Activated CD8-positive, alpha-beta memory T cell treated with anti-CD3 and anti-CD28 coated beads, Interleukin-2, amount 10 ng/mL, durations not matched to agents 7 days and 5 days (primary cell): ENCODE measurements around the gene KRTAP12-3. TPM values are rescaled to one million over a fixed set of nuclear protein-coding genes. Genes with fewer than 3 reads are reported as not detected.
A peak's percentile ranks its signal among the peaks of the same experiment; 100 is the strongest.
"Not testable (repeated sequence)": the region's sequence is repeated elsewhere in the genome, so short reads cannot be mapped to it uniquely, and the experiment has no call there.

ENCODE experiments used
- ATAC-seq: fragments of 150-1000 bp; cut with Tn5 transposase; one replicate; pipeline ENCODE4 v1.10.0; 2021; ENCODE audit warnings: moderate library complexity
- CTCF ChIA-PET: fragments of 350-600 bp; sonication (Branson Sonifier 250); formaldehyde crosslinking; loops from one replicate; lab custom pipeline; 2021; ENCODE audit warnings: antibody characterized with exemption; lab: Charles Lee
- DNase-seq: peaks from one replicate; pipeline ENCODE4 v3.0.0-alpha.2; 2020
- H3K27ac Mint-ChIP-seq: one replicate; pipeline ENCODE4 v1.8.0; 2021; ENCODE audit warnings: mild to moderate bottlenecking, mixed read lengths
- H3K27me3 Mint-ChIP-seq: one replicate; pipeline ENCODE4 v1.8.0; 2021; ENCODE audit warnings: mixed read lengths
- H3K36me3 Mint-ChIP-seq: one replicate; pipeline ENCODE4 v1.8.0; 2021; ENCODE audit warnings: mild to moderate bottlenecking, mixed read lengths
- H3K4me1 Mint-ChIP-seq: one replicate; pipeline ENCODE4 v1.8.0; 2021; ENCODE audit warnings: mixed read lengths
- H3K4me3 Mint-ChIP-seq: one replicate; pipeline ENCODE4 v1.8.0; 2021; ENCODE audit warnings: mild to moderate bottlenecking, moderate library complexity, mixed read lengths
- H3K9me3 Mint-ChIP-seq: one replicate; pipeline ENCODE4 v1.8.0; 2022; ENCODE audit warnings: low read depth, mixed read lengths
- total RNA-seq, 2 experiments: library from RNA; stranded (reverse); gene quantifications; one replicate each; pipeline ENCODE4 v1.2.3, GENCODE V29; 2021

Gene KRTAP12-3
- total RNA-seq, 2 experiments from 2014 or later = not detected

DNA sequence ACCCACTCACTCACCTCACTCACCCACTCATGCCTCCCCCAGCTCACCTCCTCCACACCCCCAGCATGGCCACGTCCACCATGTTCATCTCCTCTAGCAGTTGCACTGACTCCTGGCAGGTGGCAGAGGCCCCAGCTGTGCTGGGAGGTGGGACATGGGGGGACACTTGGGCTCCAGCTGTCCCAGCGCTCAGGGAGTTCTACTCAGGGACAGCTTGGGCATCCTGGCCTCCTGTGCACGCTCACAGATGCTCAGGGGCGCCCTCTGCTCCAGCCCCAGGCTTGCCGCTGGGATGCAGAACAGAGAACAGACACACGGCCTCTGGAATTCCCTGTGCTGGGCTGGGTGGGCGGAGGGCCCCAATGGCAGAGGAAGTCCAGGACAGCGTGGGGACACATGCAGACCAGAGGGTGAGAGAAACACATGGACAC is 40.6 kb upstream of the KRTAP12-3 start:
- no peak for ATAC-seq
- Mint-ChIP-seq H3K4me3 (no peak overlapping the region), H3K27ac (no peak overlapping the region), H3K27me3 (no peaks in the 10 kb centered on the region), H3K36me3 (peaks cover 28% of the 10 kb centered on the region), H3K9me3 (peaks cover 15% of the 10 kb centered on the region), H3K4me1 (peaks cover 21% of the 10 kb centered on the region)
- CTCF ChIA-PET = no interaction called here
- no peak for DNase-seq

- CTCF ChIA-PET = interaction anchor here (0.6 to 1.2 kb wide), 4 partner anchors 71 to 211 kb away, joined by 3 read pairs; no protein-coding TSS in a partner anchor
- DNase-seq (no peak), ATAC-seq (peak; percentile 3)
- Mint-ChIP-seq H3K9me3 (peaks cover 20% of the 10 kb centered on the region), H3K4me3 (peak overlapping the region; percentile 25), H3K27ac (peak overlapping the region; percentile 82), H3K27me3 (no peaks in the 10 kb centered on the region), H3K36me3 (peaks cover 30% of the 10 kb centered on the region), H3K4me1 (peaks cover 21% of the 10 kb centered on the region)
Observed at GRCh38 chr21:44618504-44618903, 39.2 kb upstream of the KRTAP12-3 start.

DNA sequence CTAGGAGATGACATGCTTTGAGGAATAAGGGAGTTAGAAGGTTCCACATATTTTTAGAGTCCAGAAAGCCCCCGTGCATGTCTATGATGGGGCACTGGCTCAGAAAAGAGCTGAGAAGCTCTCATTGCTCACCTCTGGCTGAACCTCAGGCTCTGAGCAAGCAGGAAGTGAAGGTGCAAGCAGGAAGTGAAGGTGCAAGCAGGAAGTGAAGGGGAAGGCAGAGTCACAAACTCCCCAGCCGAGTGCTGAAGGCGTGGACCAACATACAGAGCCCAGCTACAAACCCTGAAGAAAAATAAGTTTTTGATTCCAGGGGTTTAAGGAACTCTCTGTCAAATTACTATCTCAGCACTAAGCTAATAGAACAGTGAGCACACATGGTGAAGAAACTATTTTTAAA is 38.8 kb upstream of the KRTAP12-3 start:
- H3K4me1 Mint-ChIP-seq = peaks cover 21% of the 10 kb centered on the region
- peak overlapping the region; percentile 82 for H3K27ac Mint-ChIP-seq
- ATAC-seq = peak; percentile 99
- CTCF ChIA-PET = interaction anchor here (1.0 to 1.2 kb wide), 3 partner anchors 71 to 174 kb away, joined by 3 read pairs; no protein-coding TSS in a partner anchor
- H3K27me3 Mint-ChIP-seq = no peaks in the 10 kb centered on the region
- DNase-seq = peak; percentile 82
- peaks cover 24% of the 10 kb centered on the region for H3K9me3 Mint-ChIP-seq
- peak overlapping the region; percentile 34 for H3K4me3 Mint-ChIP-seq
- H3K36me3 Mint-ChIP-seq = peaks cover 33% of the 10 kb centered on the region

- peaks cover 39% of the 10 kb centered on the region for H3K36me3 Mint-ChIP-seq
- H3K4me3 Mint-ChIP-seq = no peak overlapping the region
- ATAC-seq (no peak), DNase-seq (no peak)
- peaks cover 33% of the 10 kb centered on the region for H3K9me3 Mint-ChIP-seq
- H3K4me1 Mint-ChIP-seq = peaks cover 21% of the 10 kb centered on the region
- H3K27ac Mint-ChIP-seq = no peak overlapping the region
- CTCF ChIA-PET = no interaction called here
- peaks cover 6% of the 10 kb centered on the region for H3K27me3 Mint-ChIP-seq
Observed at GRCh38 chr21:44619886-44620285, 37.8 kb upstream of the KRTAP12-3 start.

DNA sequence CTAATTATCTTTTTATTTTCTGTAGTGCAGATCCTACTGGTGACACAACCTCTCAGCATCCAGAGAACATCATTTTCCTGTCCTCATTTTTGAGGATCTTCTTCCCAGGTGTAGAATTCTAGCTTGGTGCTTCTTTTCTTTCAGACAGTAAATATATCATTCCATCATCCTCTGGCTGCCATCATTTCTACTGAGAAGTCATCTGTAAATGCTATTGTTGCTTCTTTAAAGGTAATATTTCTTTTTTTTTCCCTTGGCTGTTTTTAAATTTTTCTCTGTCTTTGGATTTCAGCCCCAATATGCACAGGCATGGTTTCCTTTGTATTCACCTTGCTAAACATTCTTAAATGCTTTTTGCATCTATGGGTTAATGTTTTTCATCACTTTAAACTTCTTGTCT is 34.2 kb upstream of the KRTAP12-3 start:
- DNase-seq = no peak
- Mint-ChIP-seq H3K4me3 (no peak overlapping the region), H3K36me3 (peaks cover 35% of the 10 kb centered on the region), H3K27me3 (peaks cover 8% of the 10 kb centered on the region), H3K27ac (no peak overlapping the region), H3K9me3 (peaks cover 35% of the 10 kb centered on the region), H3K4me1 (peaks cover 17% of the 10 kb centered on the region)
- CTCF ChIA-PET = no interaction called here
- no peak for ATAC-seq

DNA sequence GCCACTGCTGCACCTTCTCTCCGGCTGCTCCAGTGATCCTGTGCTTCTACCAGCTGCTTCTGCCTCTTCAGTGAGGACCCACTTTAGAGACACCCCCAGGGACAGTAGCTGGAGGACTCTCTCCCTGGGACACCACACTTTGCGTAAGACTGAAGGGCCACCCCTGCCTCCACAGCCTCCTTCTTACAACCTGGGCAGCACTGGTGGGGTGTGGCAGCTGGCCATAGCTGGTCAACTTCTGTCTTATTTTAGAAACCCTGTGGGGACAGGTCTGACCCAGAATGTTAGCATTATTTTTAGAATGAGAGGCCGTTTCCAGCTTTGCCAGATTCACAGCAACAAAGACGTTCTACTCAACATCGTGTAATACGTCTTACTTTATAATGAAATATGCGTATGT is 32.0 kb upstream of the KRTAP12-3 start:
- no peak for DNase-seq
- no peak overlapping the region for H3K4me3 Mint-ChIP-seq
- ATAC-seq = no peak
- peaks cover 13% of the 10 kb centered on the region for H3K4me1 Mint-ChIP-seq
- peaks cover 23% of the 10 kb centered on the region for H3K36me3 Mint-ChIP-seq
- peaks cover 8% of the 10 kb centered on the region for H3K27me3 Mint-ChIP-seq
- H3K9me3 Mint-ChIP-seq = peaks cover 33% of the 10 kb centered on the region
- H3K27ac Mint-ChIP-seq = no peak overlapping the region
- CTCF ChIA-PET = no interaction called here

- Mint-ChIP-seq H3K27me3 (peaks cover 8% of the 10 kb centered on the region), H3K4me1 (peaks cover 15% of the 10 kb centered on the region), H3K4me3 (no peak overlapping the region), H3K27ac (no peak overlapping the region), H3K9me3 (peaks cover 35% of the 10 kb centered on the region), H3K36me3 (peaks cover 24% of the 10 kb centered on the region)
- CTCF ChIA-PET = no interaction called here
- DNase-seq (no peak), ATAC-seq (no peak)
Observed at GRCh38 chr21:44626262-44626661, 31.5 kb upstream of the KRTAP12-3 start.

DNA sequence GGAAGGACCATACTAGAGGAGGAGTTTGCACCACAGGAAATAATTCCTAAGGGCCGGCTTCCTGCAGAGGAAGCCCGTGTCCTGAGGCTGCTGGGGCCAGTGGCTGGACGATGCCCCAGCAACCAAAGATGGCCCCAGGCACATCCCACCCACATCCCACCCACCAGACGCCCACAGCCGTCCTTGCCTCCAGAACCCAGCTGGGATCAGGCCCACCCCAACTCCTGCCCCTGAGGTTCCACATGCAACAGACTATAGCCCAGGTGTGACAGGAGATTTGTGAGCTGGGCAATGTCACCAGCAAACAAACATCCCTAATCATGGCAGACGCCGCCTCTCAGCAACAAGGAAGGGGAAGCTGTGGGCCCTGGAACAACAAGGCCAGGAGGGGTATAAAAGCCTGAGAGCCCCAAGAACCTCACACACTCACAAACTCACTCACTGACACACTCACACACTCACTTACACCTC is 31.0 kb upstream of the KRTAP12-3 start, which contains the start of gene KRTAP10-9:
Gene KRTAP10-9, plus strand, starts transcription at position 421 of the 471 bp plus-strand sequence. CDS start 79 bp downstream, outside the sequence.
- H3K27me3 Mint-ChIP-seq = peaks cover 8% of the 10 kb centered on the region
- H3K9me3 Mint-ChIP-seq = peaks cover 38% of the 10 kb centered on the region
- H3K4me1 Mint-ChIP-seq = peaks cover 15% of the 10 kb centered on the region
- H3K27ac Mint-ChIP-seq = no peak within 1 kb of the TSS
- no peak for ATAC-seq
- H3K4me3 Mint-ChIP-seq = no peak within 1 kb of the TSS
- CTCF ChIA-PET = no interaction called here
- no peak for DNase-seq
- H3K36me3 Mint-ChIP-seq = peaks cover 26% of the 10 kb centered on the region

DNA sequence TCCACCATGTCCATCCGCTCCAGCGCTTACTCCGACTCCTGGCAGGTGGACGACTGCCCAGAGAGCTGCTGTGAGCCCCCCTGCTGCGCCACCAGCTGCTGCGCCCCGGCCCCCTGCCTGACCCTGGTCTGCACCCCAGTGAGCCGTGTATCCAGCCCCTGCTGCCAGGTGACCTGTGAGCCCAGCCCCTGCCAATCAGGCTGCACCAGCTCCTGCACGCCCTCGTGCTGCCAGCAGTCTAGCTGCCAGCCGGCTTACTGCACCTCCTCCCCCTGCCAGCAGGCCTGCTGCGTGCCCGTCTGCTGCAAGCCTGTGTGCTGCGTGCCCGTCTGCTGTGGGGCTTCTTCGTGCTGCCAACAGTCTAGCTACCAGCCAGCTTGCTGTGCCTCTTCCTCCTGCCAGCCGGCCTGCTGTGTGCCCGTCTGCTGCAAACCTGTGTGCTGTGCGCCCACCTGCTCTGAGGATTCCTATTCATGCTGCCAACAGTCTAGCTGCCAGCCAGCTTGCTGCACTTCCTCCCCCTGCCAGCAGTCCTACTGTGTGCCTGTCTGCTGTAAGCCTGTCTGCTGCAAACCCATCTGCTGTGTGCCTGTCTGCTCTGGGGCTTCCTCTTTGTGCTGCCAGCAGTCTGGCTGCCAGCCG is 30.4 kb upstream of the KRTAP12-3 start:
- ATAC-seq, H3K27me3 Mint-ChIP-seq, CTCF ChIA-PET, H3K4me3 Mint-ChIP-seq, DNase-seq, H3K27ac Mint-ChIP-seq: not testable (repeated sequence)
- Mint-ChIP-seq H3K36me3 (peaks cover 31% of the 10 kb centered on the region), H3K4me1 (peaks cover 15% of the 10 kb centered on the region), H3K9me3 (peaks cover 43% of the 10 kb centered on the region)

DNA sequence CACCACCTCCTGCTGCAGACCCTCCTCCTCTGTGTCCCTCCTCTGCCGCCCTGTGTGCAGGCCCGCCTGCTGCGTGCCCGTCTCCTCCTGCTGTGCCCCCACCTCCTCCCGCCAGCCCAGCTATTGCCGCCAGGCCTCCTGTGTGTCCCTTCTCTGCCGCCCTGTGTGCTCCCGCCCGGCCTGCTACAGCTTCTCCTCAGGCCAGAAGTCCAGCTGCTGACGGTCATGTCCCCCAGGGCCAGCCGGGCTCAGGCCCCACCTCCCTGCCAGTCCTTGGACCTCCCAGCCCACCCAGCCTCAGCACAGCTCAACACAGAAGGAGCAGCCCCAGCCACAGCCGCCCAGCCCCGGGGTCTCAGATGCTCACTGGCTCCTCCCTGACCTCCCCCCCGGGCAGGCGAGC is 29.9 kb upstream of the KRTAP12-3 start:
- H3K27ac Mint-ChIP-seq, DNase-seq, H3K27me3 Mint-ChIP-seq, CTCF ChIA-PET, ATAC-seq, H3K4me3 Mint-ChIP-seq: not testable (repeated sequence)
- Mint-ChIP-seq H3K9me3 (peaks cover 40% of the 10 kb centered on the region), H3K4me1 (peaks cover 15% of the 10 kb centered on the region), H3K36me3 (peaks cover 31% of the 10 kb centered on the region)

DNA sequence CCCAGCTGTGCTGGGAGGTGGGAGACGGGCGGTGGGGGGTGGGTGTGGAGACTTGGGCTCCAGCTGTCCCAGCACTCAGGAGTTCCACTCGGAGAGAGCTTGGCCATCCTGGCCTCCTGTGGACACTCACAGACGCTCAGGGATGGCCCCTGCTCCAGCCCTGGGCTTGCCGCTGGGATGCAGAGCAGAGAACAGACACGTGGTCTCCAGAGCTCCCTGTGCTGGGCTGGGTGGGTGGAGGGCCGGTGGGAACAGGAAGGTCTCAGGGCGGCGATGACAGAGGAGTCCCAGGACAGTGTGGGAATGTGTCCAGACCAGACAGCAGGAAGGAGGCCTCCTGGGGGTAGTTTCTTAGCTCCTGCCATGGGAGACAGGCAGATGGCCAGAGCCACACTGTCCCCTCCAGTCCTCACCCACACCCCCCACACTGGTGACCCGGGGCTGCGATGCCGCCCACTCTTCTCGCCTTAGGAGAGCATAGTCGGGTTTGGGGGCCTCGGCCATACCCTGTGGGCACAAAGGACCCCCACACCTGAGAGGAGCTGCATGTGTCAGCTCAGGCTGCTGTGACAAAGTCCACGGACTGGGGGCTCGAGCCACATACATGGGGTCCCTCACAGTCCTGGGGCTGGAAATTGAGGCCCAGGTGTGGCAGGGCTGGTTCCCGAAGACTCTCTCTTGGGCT is 28.9 kb upstream of the KRTAP12-3 start:
- Mint-ChIP-seq H3K9me3 (peaks cover 37% of the 10 kb centered on the region), H3K4me3 (no peak overlapping the region), H3K27me3 (peaks cover 12% of the 10 kb centered on the region), H3K27ac (no peak overlapping the region), H3K36me3 (peaks cover 26% of the 10 kb centered on the region), H3K4me1 (peaks cover 15% of the 10 kb centered on the region)
- no peak for ATAC-seq
- CTCF ChIA-PET = no interaction called here
- DNase-seq = no peak

DNA sequence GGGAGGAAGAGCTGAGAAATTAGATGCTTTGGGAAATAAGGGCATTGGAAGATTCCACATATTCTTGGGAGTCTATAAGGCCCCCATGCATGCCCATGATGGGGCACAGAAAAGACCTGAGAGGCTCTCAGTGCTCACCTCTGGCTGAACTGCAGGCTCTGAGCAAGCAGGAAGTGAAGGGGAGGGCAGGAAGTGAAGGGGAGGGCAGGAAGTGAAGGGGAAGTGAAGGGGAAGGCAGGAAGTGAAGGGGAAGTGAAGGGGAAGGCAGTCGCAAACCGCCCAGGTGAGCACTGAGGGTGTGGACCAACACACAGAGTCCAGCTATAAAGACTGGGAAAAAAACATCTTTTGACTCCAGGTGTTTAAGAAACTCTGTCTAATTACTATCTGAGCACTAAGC is 27.3 kb upstream of the KRTAP12-3 start:
- DNase-seq = no peak
- peaks cover 9% of the 10 kb centered on the region for H3K27me3 Mint-ChIP-seq
- CTCF ChIA-PET = no interaction called here
- ATAC-seq = no peak
- peaks cover 18% of the 10 kb centered on the region for H3K36me3 Mint-ChIP-seq
- no peak overlapping the region for H3K4me3 Mint-ChIP-seq
- no peak overlapping the region for H3K27ac Mint-ChIP-seq
- peaks cover 28% of the 10 kb centered on the region for H3K9me3 Mint-ChIP-seq
- H3K4me1 Mint-ChIP-seq = peaks cover 15% of the 10 kb centered on the region

DNA sequence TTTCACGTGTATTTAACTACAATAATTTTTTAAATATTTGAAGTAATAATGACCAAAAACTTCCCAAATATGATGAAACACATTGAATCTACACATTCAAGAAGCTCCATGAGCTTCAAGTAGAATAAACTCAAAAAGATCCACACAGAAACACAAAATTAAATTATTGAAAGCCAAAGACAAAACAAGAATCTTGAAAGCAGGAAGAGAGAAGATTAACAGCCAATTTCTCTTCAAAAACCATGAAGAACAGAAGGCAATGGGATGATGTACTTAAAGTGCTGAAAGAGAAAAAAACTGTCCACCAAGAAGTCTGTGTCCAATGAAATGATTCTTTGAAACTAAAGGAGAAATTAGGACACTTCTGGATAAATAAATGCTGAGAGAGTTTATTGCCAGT is 25.7 kb upstream of the KRTAP12-3 start:
- Mint-ChIP-seq H3K4me3 (no peak overlapping the region), H3K36me3 (peaks cover 18% of the 10 kb centered on the region), H3K9me3 (peaks cover 28% of the 10 kb centered on the region), H3K27me3 (peaks cover 9% of the 10 kb centered on the region), H3K27ac (no peak overlapping the region), H3K4me1 (peaks cover 13% of the 10 kb centered on the region)
- no peak for DNase-seq
- ATAC-seq = no peak
- CTCF ChIA-PET = no interaction called here
